ENCODE data around the gene CCR4.
"Not testable (repeated sequence)": the region's sequence is repeated elsewhere in the genome, so short reads cannot be mapped to it uniquely, and the experiment has no call there.

Gene CCR4

GRCh38 chr3:32940726-32941125, 10.7 kb upstream of the CCR4 start:
- no peak for DNase-seq (ENCODE audit: low read depth)
- no peak overlapping the region for H3K4me3 ChIP-seq (ENCODE audit: control insufficient read depth, low read depth, low read length)
- TF ChIP-seq CTCF (conservative IDR thresholded peaks at IDR 0.05; ENCODE audit: control insufficient read depth, insufficient read depth, low read depth, low read length): no peak

GRCh38 chr3:32945136-32945535, 6.3 kb upstream of the CCR4 start:
- TF ChIP-seq CTCF (conservative IDR thresholded peaks at IDR 0.05; ENCODE audit: control insufficient read depth, insufficient read depth, low read depth, low read length): no peak
- H3K4me3 ChIP-seq (ENCODE audit: control insufficient read depth, low read depth, low read length): no peak overlapping the region
- peak; percentile 27 for DNase-seq (ENCODE audit: low read depth)

- DNase-seq (ENCODE audit: low read depth); H3K4me3 ChIP-seq (ENCODE audit: control insufficient read depth, low read depth, low read length): not testable (repeated sequence)
Observed at GRCh38 chr3:32945598-32945997, 5.8 kb upstream of the CCR4 start.

- no peak for DNase-seq (ENCODE audit: low read depth)
- TF ChIP-seq CTCF (conservative IDR thresholded peaks at IDR 0.05; ENCODE audit: control insufficient read depth, insufficient read depth, low read depth, low read length): no peak
- H3K4me3 ChIP-seq (ENCODE audit: control insufficient read depth, low read depth, low read length): no peak overlapping the region
Observed at GRCh38 chr3:32946973-32947788, 4.3 kb upstream of the CCR4 start.

GRCh38 chr3:32947789-32948238, 3.6 kb upstream of the CCR4 start:
- no peak overlapping the region for H3K4me3 ChIP-seq (ENCODE audit: control insufficient read depth, low read depth, low read length)
- TF ChIP-seq CTCF (conservative IDR thresholded peaks at IDR 0.05; ENCODE audit: control insufficient read depth, insufficient read depth, low read depth, low read length): peak; percentile 83
- DNase-seq (ENCODE audit: low read depth): peak; percentile 81

- no peak overlapping the region for H3K4me3 ChIP-seq (ENCODE audit: control insufficient read depth, low read depth, low read length)
- no peak for TF ChIP-seq CTCF (conservative IDR thresholded peaks at IDR 0.05; ENCODE audit: control insufficient read depth, insufficient read depth, low read depth, low read length)
- DNase-seq (ENCODE audit: low read depth): no peak
Observed at GRCh38 chr3:32948625-32949445, 2.6 kb upstream of the CCR4 start.

- no peak overlapping the region for H3K4me3 ChIP-seq (ENCODE audit: control insufficient read depth, low read depth, low read length)
- TF ChIP-seq CTCF (conservative IDR thresholded peaks at IDR 0.05; ENCODE audit: control insufficient read depth, insufficient read depth, low read depth, low read length): no peak
- no peak for DNase-seq (ENCODE audit: low read depth)
Observed at GRCh38 chr3:32950516-32950915, 928 bp upstream of the CCR4 start.

Data from fibroblast of mammary gland (primary cell).